Activated CD4-positive, alpha-beta T cell treated with anti-CD3 and anti-CD28 coated beads, Interleukin-2, amount 50 U/mL, for 4 hours (primary cell): ENCODE data around the gene USP48.
A peak's percentile ranks its signal among the peaks of the same experiment; 100 is the strongest.
"Not testable (repeated sequence)": the region's sequence is repeated elsewhere in the genome, so short reads cannot be mapped to it uniquely, and the experiment has no call there.

Source experiments
- DNase-seq, 2 experiments: peaks; one replicate each; pipeline ENCODE4 v3.0.0-alpha.2; 2020

USP48 gene

DNA sequence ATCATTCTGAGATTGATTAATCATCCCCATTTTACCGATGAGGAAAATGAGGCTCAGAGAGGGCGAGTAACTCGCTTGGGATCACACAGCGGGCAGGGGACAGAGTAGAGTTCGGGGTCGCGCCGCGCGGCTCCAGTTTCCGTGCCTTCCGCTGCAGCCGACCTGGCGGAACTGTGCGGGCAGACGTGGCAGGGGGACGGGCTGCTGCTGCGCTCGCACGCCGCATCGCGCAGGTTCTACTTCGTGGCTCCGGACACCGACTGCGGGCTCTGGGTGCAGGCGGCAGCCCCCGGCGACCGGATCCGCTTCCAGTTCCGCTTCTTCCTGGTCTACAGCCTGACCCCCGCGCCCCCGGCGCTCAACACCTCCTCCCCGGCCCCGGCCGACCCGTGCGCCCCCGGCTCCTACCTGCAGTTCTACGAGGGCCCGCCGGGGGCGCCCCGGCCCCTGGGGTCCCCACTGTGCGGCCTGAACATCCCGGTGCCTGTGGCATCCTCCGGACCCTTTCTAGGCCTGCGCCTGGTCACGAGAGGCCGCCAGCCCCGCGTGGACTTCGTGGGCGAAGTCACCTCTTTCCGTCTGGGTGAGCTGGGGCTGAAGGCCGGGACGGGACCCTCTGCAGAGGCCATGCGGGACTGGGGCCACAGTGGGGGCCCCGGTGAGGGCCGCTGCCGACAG, 31.4 kb upstream of the USP48 start:
- no peak for DNase-seq

GRCh38 chr1:21813542-21813941, 30.6 kb upstream of the USP48 start:
- DNase-seq, result no peak

DNA sequence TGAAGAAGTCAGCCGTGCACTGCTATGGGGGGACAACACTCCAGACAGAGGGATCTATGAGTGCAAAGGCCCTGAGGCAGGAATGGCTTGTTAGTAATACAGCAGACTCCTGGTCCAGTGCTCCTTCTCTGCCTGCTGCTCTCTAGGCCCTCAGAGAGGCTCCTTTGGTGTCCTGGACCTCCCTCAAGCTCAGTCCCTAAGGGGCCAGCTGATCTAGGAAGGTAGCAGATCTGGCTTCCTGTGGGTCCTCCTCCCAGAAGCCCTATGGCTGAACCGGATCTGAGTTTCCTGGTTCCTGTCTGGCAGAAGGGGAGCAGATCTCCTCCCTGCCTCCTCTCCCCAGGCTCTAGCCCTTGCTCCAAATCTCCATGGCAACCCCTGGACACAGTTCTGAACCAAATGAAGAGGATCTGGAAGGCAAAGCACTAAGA, 28.9 kb upstream of the USP48 start, which contains the start of gene LDLRAD2:
LDLRAD2 (plus strand) TSS at position 391 of the 431 bp plus-strand sequence. CDS start 187 bp downstream, outside the sequence.
- DNase-seq, result no peak

- DNase-seq, result no peak
Measured at GRCh38 chr1:21804536-21804935, 21.6 kb upstream of the USP48 start.

DNA sequence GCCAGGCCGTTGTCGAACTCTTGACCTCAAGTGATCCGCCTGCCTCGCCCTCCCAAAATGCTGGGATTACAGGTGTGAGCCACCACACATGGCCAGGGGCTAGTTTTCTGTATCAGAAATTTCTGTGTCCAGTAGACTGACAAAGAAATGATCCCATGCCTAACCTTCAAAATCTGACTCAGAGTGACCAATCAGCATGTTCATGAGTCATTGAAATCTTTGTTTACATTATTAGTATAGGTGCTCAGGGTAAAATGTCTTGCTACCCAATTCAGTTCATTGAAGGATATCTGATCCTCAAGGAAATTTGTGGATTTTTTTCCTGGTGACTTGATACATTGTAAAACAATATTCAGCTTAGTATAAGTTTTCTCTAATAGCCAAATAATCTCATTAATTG, 18.2 kb upstream of the USP48 start:
- no peak for DNase-seq

- DNase-seq, result no peak
Measured at GRCh38 chr1:21799730-21800129, 16.8 kb upstream of the USP48 start.

DNA sequence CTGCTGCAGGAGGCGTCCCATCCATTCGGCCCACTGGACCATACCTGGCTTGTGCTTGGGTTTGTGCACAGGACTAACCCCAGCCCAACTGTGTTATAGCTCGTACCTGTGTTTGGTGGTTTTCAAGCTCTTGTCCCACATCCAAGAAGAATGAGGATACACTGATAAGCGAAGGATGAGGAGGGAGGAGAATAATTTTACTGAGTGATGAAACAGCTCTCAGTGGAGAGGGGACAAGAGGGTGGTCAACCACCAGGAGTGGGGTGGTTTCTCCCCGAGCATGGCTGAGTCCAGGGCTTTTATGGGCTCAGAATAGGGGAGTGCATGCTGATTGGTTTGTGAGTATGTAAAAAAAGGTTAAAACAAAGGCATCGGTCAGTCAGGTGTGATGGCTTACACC, 12.1 kb upstream of the USP48 start:
- DNase-seq, result no peak

- no peak for DNase-seq
Measured at GRCh38 chr1:21794656-21795055, 11.7 kb upstream of the USP48 start.

DNA sequence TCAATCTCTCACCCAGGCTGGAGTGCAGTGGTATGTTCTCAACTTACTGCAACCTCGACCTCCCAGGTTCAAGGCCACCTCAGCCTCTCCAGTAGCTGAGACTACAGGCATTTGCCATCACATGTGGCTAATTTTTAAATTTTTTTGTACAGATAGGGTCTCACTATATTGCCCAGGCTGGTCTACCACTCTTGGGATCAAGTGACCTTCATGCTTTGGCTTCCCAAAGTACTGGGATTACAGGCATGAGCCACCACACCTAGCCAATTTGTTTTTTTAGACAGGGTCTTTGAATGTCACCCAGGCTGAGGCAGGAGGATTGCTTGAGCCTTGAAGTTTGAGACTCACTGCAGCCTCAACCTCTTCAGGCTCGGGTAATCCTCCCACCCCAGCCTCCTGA, 10.2 kb upstream of the USP48 start:
- no peak for DNase-seq

GRCh38 chr1:21786640-21787039, 3.7 kb upstream of the USP48 start:
- no peak for DNase-seq

DNA sequence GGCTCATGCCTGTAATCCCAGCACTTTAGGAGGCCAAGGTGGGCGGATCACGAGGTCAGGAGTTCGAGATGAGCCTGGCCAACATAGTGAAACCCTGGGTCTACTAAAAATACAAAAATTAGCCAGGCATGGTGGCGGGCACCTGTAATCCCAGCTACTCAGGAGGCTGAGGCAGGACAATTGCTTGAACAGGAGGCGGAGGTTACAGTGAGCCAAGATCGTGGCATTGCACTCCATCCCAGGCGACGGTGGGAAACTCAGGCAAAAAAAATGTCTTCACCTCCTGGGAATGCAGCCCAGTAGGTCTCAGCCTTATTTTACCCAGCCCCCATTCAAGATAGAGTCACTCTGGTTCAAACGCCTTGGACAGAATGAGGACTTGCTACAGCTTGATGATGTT, 2.8 kb upstream of the USP48 start:
- DNase-seq, result not testable (repeated sequence)

- no peak for DNase-seq
Measured at GRCh38 chr1:21783679-21784603, 992 bp upstream of the USP48 start.

DNA sequence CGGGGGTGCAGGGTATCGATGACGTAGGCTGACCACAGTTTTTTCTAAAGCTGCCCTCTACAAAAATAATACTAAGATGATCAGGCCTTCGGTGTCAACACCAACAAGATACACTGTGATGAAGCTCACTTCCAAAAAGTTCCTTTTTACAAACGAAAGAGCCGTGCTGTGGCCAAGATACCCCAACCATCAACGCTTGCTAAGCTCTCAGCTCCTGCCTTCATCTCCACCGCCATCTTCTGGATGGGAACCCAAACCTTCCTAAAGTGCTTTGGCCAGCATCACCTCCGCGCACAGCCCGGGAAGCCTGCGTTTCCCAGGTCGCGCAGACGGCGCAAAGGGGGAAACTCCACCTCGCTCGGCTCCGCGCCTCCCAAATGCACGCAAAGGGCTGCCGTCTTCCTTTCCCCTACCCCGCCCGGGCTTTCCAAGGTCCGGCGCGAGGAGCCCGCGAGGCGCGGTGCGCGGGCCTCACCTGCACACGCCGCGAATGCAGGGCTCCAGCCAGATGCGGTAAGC, 541 bp downstream of the USP48 start:
- DNase-seq, result peak; percentile 23 to 35

- DNase-seq, result no peak
Measured at GRCh38 chr1:21781815-21782348, 1.1 kb downstream of the USP48 start.

GRCh38 chr1:21779613-21780521, 3.1 kb downstream of the USP48 start:
- DNase-seq, result peak; percentile 32 to 39

GRCh38 chr1:21778405-21778727, 4.6 kb downstream of the USP48 start:
- DNase-seq, result no peak

DNA sequence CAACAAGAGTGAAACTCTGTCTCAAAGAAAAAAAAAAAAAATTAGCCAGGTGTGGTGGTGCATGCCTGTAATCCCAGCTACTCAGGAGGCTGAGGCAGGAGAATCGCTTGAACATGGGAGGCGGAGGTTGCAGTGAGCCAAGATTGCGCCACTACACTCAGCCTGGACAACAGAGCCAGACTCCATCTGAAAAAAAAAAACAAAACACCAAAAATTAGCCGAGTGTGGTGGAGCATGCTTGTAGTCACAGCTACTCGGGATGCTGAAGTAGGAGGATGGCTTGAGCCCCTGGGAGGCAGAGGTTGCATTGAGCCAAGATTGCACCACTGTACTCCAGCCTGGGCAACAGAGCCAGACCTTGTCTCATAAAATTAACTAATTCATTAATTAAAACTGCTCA, 6.0 kb downstream of the USP48 start:
- DNase-seq, result not testable (repeated sequence)

DNA sequence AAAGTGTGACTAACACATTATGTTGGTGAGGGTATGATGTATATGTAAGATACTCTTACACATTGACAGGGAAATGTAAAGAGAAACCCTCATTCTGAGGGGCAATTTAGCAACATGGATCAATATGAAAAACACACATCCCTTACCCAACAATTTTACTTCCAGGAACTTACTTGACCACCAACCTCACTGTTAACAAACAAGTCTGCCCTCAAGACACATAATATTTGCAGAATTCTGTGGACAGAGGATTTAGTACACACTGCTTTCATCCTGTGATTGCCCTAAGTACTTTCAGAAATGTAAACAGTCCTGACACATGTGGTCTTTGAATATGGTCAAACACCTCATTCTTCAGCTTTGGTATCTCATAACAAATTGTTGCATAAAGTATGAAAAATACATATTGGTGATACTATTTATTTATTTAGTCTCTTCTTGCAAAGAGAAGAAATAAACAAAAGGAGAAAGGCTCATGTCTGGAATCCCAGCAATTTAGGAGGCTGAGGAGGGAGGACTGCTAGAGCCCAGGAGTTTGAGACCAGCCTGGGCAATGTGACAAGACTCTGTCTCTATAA, 6.9 kb downstream of the USP48 start:
- DNase-seq, result no peak

DNA sequence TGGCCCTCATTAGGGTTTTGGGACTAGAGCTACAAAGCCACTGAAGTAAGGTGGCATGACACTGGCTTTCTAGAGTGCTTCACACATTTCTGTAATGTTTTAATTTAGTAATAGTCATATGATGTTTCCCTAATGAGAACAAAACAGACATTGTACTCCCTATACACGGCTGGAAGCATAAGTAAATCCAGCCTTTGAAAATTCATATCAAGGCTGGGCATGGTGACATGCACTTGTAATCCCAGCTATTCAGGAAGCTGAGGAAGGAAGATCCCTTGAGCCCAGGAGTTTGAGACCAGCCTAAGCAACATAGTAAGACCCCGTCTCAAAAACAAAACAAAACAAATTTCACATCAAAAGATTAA, 7.4 kb downstream of the USP48 start:
- DNase-seq, result no peak

DNA sequence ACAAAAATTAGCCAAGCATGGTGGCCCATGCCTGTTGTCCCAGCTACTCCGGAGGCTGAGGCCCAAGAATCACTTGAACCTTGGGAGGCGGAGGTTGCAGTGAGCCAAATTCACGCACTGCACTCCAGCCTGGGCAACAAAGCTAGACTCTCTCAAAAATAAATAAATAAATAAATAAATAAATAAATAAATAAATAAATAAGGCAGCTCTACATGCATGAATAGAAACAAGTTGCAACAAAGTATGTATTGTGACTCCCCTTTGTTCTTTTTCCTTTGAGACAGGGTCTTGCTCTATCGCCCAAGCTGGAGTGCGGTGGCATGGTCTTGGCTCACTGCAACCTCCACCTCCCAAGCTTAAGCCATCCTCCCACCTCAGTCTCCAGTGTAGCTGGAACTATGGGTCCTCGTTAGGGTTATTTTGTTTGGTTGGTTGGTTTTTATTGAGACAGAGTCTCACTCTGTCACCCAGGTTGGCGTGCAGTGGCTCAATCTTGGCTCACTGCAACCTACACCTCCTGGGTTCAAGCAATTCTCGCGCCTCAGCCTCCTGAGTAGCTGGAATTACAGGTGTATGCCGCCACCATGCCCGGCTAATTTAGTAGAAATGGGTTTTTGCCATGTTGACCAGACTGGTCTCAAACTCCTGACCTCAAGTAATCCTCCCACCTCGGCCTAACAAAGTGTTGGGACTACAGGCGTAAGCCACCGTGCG, 8.0 kb downstream of the USP48 start:
- no peak for DNase-seq

- DNase-seq, result no peak
Measured at GRCh38 chr1:21773585-21773984, 9.4 kb downstream of the USP48 start.

DNA sequence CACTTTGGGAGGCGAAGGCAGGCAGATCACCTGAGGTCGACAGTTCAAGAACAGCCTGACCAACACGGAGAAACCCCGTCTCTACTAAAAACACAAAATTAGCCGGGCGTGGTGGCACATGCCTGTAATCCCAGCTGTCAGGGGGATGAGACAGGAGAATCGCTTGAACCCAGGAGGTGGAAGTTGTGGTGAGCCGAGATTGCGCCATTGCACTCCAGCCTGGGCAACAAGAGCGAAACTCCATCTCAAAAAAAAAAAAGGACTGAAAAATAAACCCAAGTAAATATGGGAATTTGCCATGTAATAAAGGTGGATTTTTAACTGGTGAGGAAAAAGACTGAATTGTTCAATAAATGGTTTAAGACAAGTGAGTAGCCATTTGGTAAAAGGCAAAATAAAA, 11.3 kb downstream of the USP48 start:
- not testable (repeated sequence) for DNase-seq
